Measurements from ENCODE around the gene LEKR1. TPM values are rescaled to one million over a fixed set of nuclear protein-coding genes. Genes with fewer than 3 reads are reported as not detected.

LEKR1 gene
- total RNA-seq, 1 donor from 2014 or later = not detected

DNA sequence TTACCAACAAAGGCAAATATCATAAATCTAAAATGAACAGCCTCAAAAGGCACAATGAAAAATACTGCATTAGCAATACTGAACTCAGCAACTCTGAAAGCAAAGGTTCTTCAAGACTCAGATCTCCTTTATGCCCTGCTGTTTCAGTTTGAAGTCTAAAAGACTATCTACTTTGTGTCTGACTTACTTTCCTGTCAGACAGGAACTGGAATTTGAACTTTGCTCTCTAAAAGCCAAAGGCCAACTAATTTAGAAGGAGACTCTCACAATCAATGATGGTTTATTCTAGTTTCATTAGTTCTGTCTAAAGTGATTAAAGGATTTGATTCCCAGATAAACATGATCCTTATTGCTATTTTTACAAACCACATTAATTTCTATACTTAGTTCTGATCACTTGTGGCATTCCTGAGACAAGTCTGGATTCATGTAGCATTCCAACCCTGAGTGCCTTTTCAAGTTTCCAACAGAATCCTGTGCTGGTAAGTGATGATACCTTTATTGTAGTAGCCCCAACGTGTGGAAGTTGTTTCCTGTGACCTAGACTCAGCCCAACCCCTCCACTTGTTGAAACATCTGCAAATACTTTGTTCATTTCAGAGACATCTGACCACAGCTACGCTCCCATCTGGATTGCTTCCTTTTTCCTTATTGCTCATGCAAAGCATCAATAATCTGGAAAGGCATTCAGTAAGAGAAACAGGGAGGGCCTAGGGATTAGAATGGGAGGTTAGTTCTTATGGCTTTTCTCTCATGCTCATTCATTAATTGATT, 14.9 kb upstream of the LEKR1 start:
- no peak for DNase-seq (ENCODE audit: low spot score in 2 of 2)
- intact Hi-C loops (cut with DNase I) = loop anchor here (10.0 kb wide), 1 partner anchor 666 kb away; no protein-coding TSS in a partner anchor
- Histone ChIP-seq H3K9me3 (peaks cover 0 to 12% of the 10 kb centered on the region in 2 donors), H3K27me3 (no peaks in the 10 kb centered on the region), H3K36me3 (no peaks in the 10 kb centered on the region), H3K27ac (no peak overlapping the region), H3K4me1 (no peaks in the 10 kb centered on the region), H3K4me3 (no peak overlapping the region)
- TF ChIP-seq, protein P1, sequence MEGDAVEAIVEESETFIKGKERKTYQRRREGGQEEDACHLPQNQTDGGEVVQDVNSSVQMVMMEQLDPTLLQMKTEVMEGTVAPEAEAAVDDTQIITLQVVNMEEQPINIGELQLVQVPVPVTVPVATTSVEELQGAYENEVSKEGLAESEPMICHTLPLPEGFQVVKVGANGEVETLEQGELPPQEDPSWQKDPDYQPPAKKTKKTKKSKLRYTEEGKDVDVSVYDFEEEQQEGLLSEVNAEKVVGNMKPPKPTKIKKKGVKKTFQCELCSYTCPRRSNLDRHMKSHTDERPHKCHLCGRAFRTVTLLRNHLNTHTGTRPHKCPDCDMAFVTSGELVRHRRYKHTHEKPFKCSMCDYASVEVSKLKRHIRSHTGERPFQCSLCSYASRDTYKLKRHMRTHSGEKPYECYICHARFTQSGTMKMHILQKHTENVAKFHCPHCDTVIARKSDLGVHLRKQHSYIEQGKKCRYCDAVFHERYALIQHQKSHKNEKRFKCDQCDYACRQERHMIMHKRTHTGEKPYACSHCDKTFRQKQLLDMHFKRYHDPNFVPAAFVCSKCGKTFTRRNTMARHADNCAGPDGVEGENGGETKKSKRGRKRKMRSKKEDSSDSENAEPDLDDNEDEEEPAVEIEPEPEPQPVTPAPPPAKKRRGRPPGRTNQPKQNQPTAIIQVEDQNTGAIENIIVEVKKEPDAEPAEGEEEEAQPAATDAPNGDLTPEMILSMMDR (IDR thresholded peaks at IDR 0.05) = no peak

- H3K9me3 ChIP-seq = peaks cover 0 to 11% of the 10 kb centered on the region in 2 donors
- H3K27me3 ChIP-seq = no peaks in the 10 kb centered on the region
- H3K36me3 ChIP-seq = no peaks in the 10 kb centered on the region
- no peaks in the 10 kb centered on the region for H3K4me1 ChIP-seq
- DNase-seq (ENCODE audit: low spot score in 2 of 2) = no peak
- intact Hi-C loops (cut with DNase I) = loop anchor here (10.0 kb wide), 1 partner anchor 668 kb away; no protein-coding TSS in a partner anchor
- TF ChIP-seq, protein P1 (IDR thresholded peaks at IDR 0.05) = no peak
- H3K27ac ChIP-seq = no peak overlapping the region
- H3K4me3 ChIP-seq = no peak overlapping the region
Measured at GRCh38 chr3:156812521-156813335, 13.4 kb upstream of the LEKR1 start.

DNA sequence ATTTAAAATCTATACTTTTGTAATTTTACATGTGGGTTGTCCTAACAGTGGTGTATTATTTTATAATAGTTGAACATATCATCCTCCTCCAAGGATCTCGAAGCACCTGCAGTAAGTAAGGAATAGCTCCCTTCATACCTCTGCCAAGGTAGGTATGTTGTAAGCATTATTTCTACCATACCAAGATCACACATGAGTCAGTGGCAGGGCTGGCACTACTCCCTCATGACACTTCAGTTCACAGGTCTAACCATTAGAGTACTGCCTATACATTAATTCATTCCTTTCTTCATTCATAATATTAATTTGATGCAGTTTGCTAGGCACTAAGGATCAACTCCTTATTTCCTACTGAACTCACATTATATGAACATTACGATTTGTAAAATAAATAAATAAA, 11.9 kb upstream of the LEKR1 start:
- H3K36me3 ChIP-seq = no peaks in the 10 kb centered on the region
- intact Hi-C loops (cut with DNase I) = loop anchor here (10.0 kb wide), 1 partner anchor 669 kb away; no protein-coding TSS in a partner anchor
- H3K27ac ChIP-seq = no peak overlapping the region
- TF ChIP-seq, protein P1 (IDR thresholded peaks at IDR 0.05) = no peak
- no peak overlapping the region for H3K4me3 ChIP-seq
- DNase-seq (ENCODE audit: low spot score in 2 of 2) = no peak
- no peaks in the 10 kb centered on the region for H3K4me1 ChIP-seq
- no peaks in the 10 kb centered on the region for H3K27me3 ChIP-seq
- peaks cover 0 to 4% of the 10 kb centered on the region in 2 donors for H3K9me3 ChIP-seq

- TF ChIP-seq, protein P1 (IDR thresholded peaks at IDR 0.05) = peak in 1 of 3 experiments; percentile 11
- H3K4me3 ChIP-seq = peak overlapping the region; percentile 66 to 67
- intact Hi-C loops (cut with DNase I) = loop anchor here (2.0 to 10.0 kb wide), 5 partner anchors 141 to 671 kb away; partner anchors contain the start of genes SSR3 and TIPARP
- H3K27ac ChIP-seq = peak overlapping the region; percentile 58 to 74
- H3K36me3 ChIP-seq = no peaks in the 10 kb centered on the region
- no peaks in the 10 kb centered on the region for H3K9me3 ChIP-seq
- no peak for DNase-seq (ENCODE audit: low spot score in 2 of 2)
- H3K27me3 ChIP-seq = no peaks in the 10 kb centered on the region
- no peaks in the 10 kb centered on the region for H3K4me1 ChIP-seq
Measured at GRCh38 chr3:156816091-156816793, 9.9 kb upstream of the LEKR1 start.
